ENCODE results near the gene BARD1. TPM values are rescaled to one million over a fixed set of nuclear protein-coding genes. Genes with fewer than 3 reads are reported as not detected.

The BARD1 gene
- total and polyA plus RNA-seq, 2 donors = 4.6 to 74.2 TPM

DNA sequence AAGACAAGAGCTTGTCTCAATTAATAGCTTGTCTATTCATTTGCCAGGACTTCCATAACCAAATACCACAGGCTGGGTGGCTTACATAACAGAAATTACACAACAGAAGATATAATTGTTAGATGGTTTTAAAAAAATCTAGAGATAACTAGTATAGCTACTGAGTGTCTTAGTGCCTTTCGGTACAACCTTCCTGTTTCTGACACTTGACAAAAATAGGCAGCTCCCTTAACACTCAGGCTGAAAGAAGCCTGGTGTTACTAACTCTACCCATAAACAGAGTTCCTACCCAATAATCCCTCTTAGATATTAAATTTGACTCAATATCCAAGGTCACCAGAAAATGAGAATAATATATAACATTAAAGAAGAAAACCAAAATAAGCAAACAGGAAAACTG is 129.7 kb downstream of the BARD1 start:
- H3K36me3 ChIP-seq (ENCODE audit: insufficient read depth) = no peaks in the 10 kb centered on the region
- no peak overlapping the region for H3K4me3 ChIP-seq (ENCODE audit: low read depth, low read length)
- no peak for DNase-seq (ENCODE audit: extremely low spot score)
- no peak overlapping the region for H3K27ac ChIP-seq (ENCODE audit: low read depth)
- no peaks in the 10 kb centered on the region for H3K4me1 ChIP-seq (ENCODE audit: insufficient read depth)
- WGBS = 91% methylated on average over 1 of the region's 1 CpG

DNA sequence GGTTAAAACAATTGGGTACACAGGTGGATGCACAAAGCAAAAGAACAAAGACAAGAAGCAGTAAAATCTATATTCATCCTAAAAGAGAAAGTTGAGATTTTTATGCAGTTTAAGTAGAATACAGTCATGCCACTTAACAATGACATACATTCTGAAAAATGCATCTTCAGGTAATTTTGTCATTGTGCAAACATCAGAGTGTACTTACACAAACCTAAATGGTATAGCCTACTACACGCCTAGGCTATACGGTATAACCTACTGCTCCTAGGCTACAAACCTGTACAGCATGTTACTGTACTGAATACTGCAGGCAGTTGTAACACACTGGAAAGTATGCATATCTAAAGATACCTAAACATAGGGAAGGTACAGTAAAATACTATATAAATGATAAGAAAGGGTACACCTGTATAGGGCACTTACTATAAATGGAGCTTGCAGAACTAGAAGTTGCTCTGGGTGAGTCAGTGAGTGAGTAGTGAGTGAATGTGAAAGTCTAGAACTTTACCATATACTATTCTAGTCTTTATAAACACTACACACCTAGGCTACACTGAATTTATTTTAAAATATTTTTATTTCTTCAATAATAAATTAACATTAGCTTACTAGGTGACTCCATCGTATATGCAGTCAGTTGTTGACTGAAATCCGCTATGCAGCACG is 132.9 kb downstream of the BARD1 start:
- no peak for DNase-seq (ENCODE audit: extremely low spot score)
- H3K4me1 ChIP-seq (ENCODE audit: insufficient read depth) = no peaks in the 10 kb centered on the region
- WGBS = 90% methylated on average over 5 of the region's 5 CpGs
- no peaks in the 10 kb centered on the region for H3K36me3 ChIP-seq (ENCODE audit: insufficient read depth)
- no peak overlapping the region for H3K27ac ChIP-seq (ENCODE audit: low read depth)
- no peak overlapping the region for H3K4me3 ChIP-seq (ENCODE audit: low read depth, low read length)

Small RNA genes within 50 kb of the gene (small RNA-seq; reads per million reads assigned to genes)
- 0.86 reads per million, percentile 70 among the genes with 10 or more reads in this experiment for gene SNORA70I
